Fibroblast of lung (primary cell): ENCODE results near the gene CALN1.

Experiments used
- EZH2 ChIP-seq: IDR thresholded peaks from 2 replicates; pipeline ENCODE4 v1.5.1; 2012; ENCODE audit warnings: low read length, control low read depth, mild to moderate bottlenecking; ENCODE audit errors: missing control alignments
- TF ChIP-seq, protein P1 (sequence below), 2 donors: IDR thresholded peaks in 1 of 2; conservative IDR thresholded peaks in 1 of 2; 1 replicate in 1 of 2; 2 replicates in 1 of 2; pipeline ENCODE4 v1.5.1; 2011 to 2012; ENCODE audit warnings: low read length in 2 of 2, control low read depth in 1 of 2, inconsistent platforms in 1 of 2, low read depth in 1 of 2, mild to moderate bottlenecking in 1 of 2

DNA sequence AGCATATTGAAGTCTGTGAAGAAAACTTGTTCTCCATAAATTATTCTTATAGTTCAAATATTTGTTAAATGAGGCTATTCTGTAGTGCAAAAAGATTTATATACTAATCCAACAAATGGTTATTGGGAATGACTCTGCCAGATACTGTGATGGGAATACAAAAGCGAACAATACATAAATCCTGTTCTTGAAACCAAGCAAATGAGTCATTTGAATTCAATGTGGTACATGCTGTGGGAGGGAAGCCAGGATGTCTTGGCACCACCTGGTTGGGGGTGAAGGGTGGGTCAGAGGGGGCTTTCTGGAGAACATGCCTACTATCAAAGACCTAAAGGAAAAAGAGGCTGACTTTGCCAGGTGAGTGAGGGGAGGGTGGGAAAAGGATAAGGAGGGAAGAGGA lies 594.2 kb downstream of the CALN1 start:
- TF ChIP-seq, protein P1, sequence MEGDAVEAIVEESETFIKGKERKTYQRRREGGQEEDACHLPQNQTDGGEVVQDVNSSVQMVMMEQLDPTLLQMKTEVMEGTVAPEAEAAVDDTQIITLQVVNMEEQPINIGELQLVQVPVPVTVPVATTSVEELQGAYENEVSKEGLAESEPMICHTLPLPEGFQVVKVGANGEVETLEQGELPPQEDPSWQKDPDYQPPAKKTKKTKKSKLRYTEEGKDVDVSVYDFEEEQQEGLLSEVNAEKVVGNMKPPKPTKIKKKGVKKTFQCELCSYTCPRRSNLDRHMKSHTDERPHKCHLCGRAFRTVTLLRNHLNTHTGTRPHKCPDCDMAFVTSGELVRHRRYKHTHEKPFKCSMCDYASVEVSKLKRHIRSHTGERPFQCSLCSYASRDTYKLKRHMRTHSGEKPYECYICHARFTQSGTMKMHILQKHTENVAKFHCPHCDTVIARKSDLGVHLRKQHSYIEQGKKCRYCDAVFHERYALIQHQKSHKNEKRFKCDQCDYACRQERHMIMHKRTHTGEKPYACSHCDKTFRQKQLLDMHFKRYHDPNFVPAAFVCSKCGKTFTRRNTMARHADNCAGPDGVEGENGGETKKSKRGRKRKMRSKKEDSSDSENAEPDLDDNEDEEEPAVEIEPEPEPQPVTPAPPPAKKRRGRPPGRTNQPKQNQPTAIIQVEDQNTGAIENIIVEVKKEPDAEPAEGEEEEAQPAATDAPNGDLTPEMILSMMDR (conservative IDR thresholded peaks at IDR 0.05 in 1 of 2, IDR thresholded peaks at IDR 0.05 in 1 of 2; ENCODE audit: low read depth in 1 of 2, low read length in 2 of 2) = no peak
- no peak for TF ChIP-seq EZH2
